Neural cell (in vitro differentiated cells): ENCODE measurements around the gene NACC2.

Experiments used
- CTCF ChIP-seq: fragments of 450-650 bp; IDR thresholded peaks from 2 replicates; pipeline ENCODE4 v1.5.1; 2014; ENCODE audit warnings: antibody characterized with exemption, mild to moderate bottlenecking, moderate library complexity; ENCODE audit not compliant: poor library complexity, severe bottlenecking
- POLR2AphosphoS5 ChIP-seq: IDR thresholded peaks from 2 replicates; pipeline ENCODE4 v1.6.1; 2012
- RAD21 ChIP-seq: fragments of 450-650 bp; conservative IDR thresholded peaks from 2 replicates; pipeline ENCODE4 v1.6.1; 2014; ENCODE audit warnings: antibody characterized with exemption, mild to moderate bottlenecking, moderate library complexity
- REST ChIP-seq: IDR thresholded peaks from 2 replicates; pipeline ENCODE4 v1.6.1; 2012; ENCODE audit warnings: borderline replicate concordance

- TF ChIP-seq CTCF = no peak
- no peak for TF ChIP-seq POLR2AphosphoS5
- TF ChIP-seq RAD21 = no peak
- TF ChIP-seq REST = no peak
Measured at GRCh38 chr9:136086951-136087740, 7.9 kb downstream of the NACC2 start.
